HepG2 (cell line): Measurements from ENCODE around the gene GSDMA. TPM values are rescaled to one million over a fixed set of nuclear protein-coding genes. Genes with fewer than 3 reads are reported as not detected.

Source experiments
- BCL3 ChIP-seq: sonication (generic); formaldehyde crosslinking; IDR thresholded peaks from 2 replicates; pipeline ENCODE4 v1.5.1; 2020; ENCODE audit warnings: mild to moderate bottlenecking, missing genetic modification reagents, moderate library complexity
- HDAC2 ChIP-seq: sonication (generic); formaldehyde crosslinking; IDR thresholded peaks from 2 replicates; pipeline ENCODE4 v1.4.0; 2020; ENCODE audit warnings: missing genetic modification reagents
- KDM2A ChIP-seq: sonication (generic); formaldehyde crosslinking; IDR thresholded peaks from 2 replicates; pipeline ENCODE4 v1.4.0; 2020; ENCODE audit warnings: low read depth, missing genetic modification reagents, borderline replicate concordance
- KDM3A ChIP-seq: IDR thresholded peaks from 2 replicates; pipeline ENCODE4 v1.6.1; 2018; ENCODE audit warnings: low read depth, missing compliant biosample characterization
- KLF12 ChIP-seq: sonication (generic); formaldehyde crosslinking; IDR thresholded peaks from 2 replicates; pipeline ENCODE4 v1.4.0; 2020; ENCODE audit warnings: missing genetic modification reagents, borderline replicate concordance
- MAFF ChIP-seq: IDR thresholded peaks from 2 replicates; pipeline ENCODE4 v1.6.1; 2011; ENCODE audit warnings: low read depth, low read length, improper control_type of control experiment
- PAXIP1 ChIP-seq: sonication (generic); formaldehyde crosslinking; conservative IDR thresholded peaks from 2 replicates; pipeline ENCODE4 v1.4.0; 2020; ENCODE audit warnings: mild to moderate bottlenecking, missing genetic modification reagents, moderate library complexity
- STAG1 ChIP-seq: sonication (generic); formaldehyde crosslinking; IDR thresholded peaks from 2 replicates; pipeline ENCODE4 v1.4.0; 2020; ENCODE audit warnings: missing genetic modification reagents
- ZNF121 ChIP-seq: sonication (generic); formaldehyde crosslinking; IDR thresholded peaks from 2 replicates; pipeline ENCODE4 v1.5.0; 2020; ENCODE audit warnings: mild to moderate bottlenecking, missing genetic modification reagents
- ZNF354B ChIP-seq: sonication (generic); formaldehyde crosslinking; IDR thresholded peaks from 2 replicates; pipeline ENCODE4 v1.8.0; 2022; ENCODE audit warnings: mild to moderate bottlenecking, missing genetic modification reagents
- ZNF7 ChIP-seq: IDR thresholded peaks from 2 replicates; pipeline ENCODE4 v1.6.1; 2016; ENCODE audit warnings: missing biosample characterization, missing genetic modification reagents
- polyA plus RNA-seq, 8 experiments: library from polyadenylated mRNA; depleted of rRNA in 3 of 8; stranded (reverse) in 7 of 8; unstranded in 1 of 8; fragments of >200 nt; fragmentation: Illumina TruSeq in 4 of 8; extraction: Trizol in 4 of 8; gene quantifications; 2 replicates each; pipeline versions ENCODE4 v1.2.1 to v1.2.3, GENCODE V29; 2011 to 2016; ENCODE audit warnings: low read depth in 4 of 8, missing spikeins in 1 of 8, mixed read lengths in 1 of 8; ENCODE audit not compliant: insufficient read depth in 1 of 8
- total RNA-seq, 5 experiments: library from RNA; depleted of rRNA; stranded (reverse); fragments of >200 nt; fragmentation: Illumina TruSeq; extraction: Trizol; gene quantifications; 2 replicates each; pipeline ENCODE4 v1.2.3, GENCODE V29; 2016; ENCODE audit warnings: low read depth in 1 of 5

GSDMA gene
- total and polyA plus RNA-seq, 2 of the 13 experiments (the other 11 are each of a cell fraction or from before 2014, with no cell fraction given): not detected

- 0 out of 2 replicates have a peak, but pooled peaks have one; percentile 25 for TF ChIP-seq MAFF
- TF ChIP-seq KLF12 (CRISPR knock-in tag): 0 out of 2 replicates have a peak, but pooled peaks have one; percentile 45
- TF ChIP-seq STAG1 (CRISPR knock-in tag): peak; percentile 54
- TF ChIP-seq ZNF7 (CRISPR knock-in tag): no peak
- TF ChIP-seq ZNF354B (CRISPR knock-in tag): no peak
- no peak for TF ChIP-seq BCL3 (CRISPR knock-in tag)
- 0 out of 2 replicates have a peak, but pooled peaks have one; percentile 11 for TF ChIP-seq PAXIP1 (CRISPR knock-in tag)
- TF ChIP-seq KDM2A (CRISPR knock-in tag): 0 out of 2 replicates have a peak, but pooled peaks have one; percentile 50
- TF ChIP-seq ZNF121 (CRISPR knock-in tag): peak; percentile 94
- TF ChIP-seq KDM3A: no peak
- TF ChIP-seq HDAC2 (CRISPR knock-in tag): no peak
Measured at GRCh38 chr17:39938140-39938869, 24.5 kb upstream of the GSDMA start (continued).
